ENCODE measurements around the gene SCN2A.

Gene SCN2A

GRCh38 chr2:165293440-165294420 lies 54.5 kb downstream of the SCN2A start:
- peak overlapping the region; percentile 27 for H3K4me3 ChIP-seq (ENCODE audit: low read length)
- peak; percentile 82 for TF ChIP-seq CTCF (conservative IDR thresholded peaks at IDR 0.05; ENCODE audit: low read depth, low read length)
- peak; percentile 72 for DNase-seq (ENCODE audit: low read depth)

GRCh38 chr2:165294912-165295311 lies 55.7 kb downstream of the SCN2A start:
- no peak overlapping the region for H3K4me3 ChIP-seq (ENCODE audit: low read length)
- TF ChIP-seq CTCF (conservative IDR thresholded peaks at IDR 0.05; ENCODE audit: low read depth, low read length): no peak
- DNase-seq (ENCODE audit: low read depth): no peak

GRCh38 chr2:165295643-165296042 lies 56.4 kb downstream of the SCN2A start:
- H3K4me3 ChIP-seq (ENCODE audit: low read length): no peak overlapping the region
- DNase-seq (ENCODE audit: low read depth): no peak
- TF ChIP-seq CTCF (conservative IDR thresholded peaks at IDR 0.05; ENCODE audit: low read depth, low read length): no peak

GRCh38 chr2:165305391-165306096 lies 66.3 kb downstream of the SCN2A start:
- DNase-seq (ENCODE audit: low read depth): peak; percentile 2
- H3K4me3 ChIP-seq (ENCODE audit: low read length): no peak overlapping the region
- no peak for TF ChIP-seq CTCF (conservative IDR thresholded peaks at IDR 0.05; ENCODE audit: low read depth, low read length)

DNA sequence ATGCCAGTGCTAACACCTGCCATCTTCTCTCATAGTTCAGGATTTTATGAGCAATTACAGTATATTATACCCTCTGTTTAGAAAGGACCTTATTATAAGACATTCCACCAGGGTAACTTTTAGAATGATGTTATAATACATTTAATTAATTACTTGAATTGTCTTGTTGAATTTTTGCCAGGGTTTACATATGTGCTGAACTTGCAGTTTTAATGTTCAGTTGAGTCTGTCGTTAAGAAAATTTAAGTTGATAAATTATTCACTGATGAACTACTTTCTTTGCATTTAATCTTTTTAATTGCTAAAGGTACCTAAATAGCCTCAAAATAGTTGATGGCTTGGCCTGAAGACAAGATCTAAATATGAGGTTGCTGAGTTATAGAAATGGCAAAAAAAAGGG lies 68.1 kb downstream of the SCN2A start:
- H3K4me3 ChIP-seq (ENCODE audit: low read length): no peak overlapping the region
- TF ChIP-seq CTCF (conservative IDR thresholded peaks at IDR 0.05; ENCODE audit: low read depth, low read length): no peak
- DNase-seq (ENCODE audit: low read depth): no peak

- DNase-seq (ENCODE audit: low read depth): no peak
- no peak overlapping the region for H3K4me3 ChIP-seq (ENCODE audit: low read length)
- no peak for TF ChIP-seq CTCF (conservative IDR thresholded peaks at IDR 0.05; ENCODE audit: low read depth, low read length)
Measured at GRCh38 chr2:165311949-165312348, 72.7 kb downstream of the SCN2A start.

Data from retinal pigment epithelial cell (primary cell).